CD4-positive, alpha-beta T cell treated with Interleukin-4 for 4 hours (primary cell): ENCODE results near the gene DENND4B.
A peak's percentile ranks its signal among the peaks of the same experiment; 100 is the strongest.

Experiments used
- DNase-seq: peaks from one replicate; pipeline ENCODE4 v3.0.0-alpha.2; 2020

The DENND4B gene

DNA sequence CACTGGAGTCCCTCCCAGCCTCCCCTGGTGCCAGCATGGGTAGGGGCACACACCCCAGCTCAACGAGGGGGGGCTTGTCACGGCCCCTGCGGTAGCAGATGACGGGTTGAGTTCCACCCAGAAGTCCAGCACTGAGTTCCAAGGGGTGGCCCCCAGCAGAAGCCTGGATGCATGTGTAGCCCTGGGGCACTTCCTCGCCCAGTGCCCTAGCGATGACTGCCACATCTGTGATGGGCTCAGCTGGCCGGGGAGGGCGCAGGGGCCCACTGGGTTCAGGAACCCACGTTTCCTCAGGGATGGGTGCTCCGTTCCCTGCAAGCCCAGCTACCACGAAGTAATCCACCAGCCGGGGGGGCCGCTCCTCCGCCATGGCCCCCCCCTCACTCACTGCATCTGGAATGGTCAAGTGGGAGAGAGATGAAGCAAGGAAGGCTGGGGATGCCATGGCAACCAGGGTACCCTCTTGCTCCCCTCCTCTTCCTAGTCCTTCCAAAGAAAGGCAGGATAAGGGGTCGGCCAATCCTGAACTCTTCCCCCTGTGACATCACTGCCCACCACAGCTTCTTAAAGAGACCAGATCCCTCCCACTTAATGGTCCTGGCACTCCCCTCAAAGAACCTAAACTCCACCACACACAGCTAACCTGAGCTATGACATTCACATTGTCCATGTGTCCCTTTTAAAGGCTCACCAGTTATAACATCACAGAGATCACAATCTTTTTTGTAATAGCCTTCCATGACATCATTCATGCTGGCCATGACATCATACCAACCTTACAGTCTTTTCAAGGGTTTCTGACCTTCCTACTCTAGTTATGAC is 2.3 kb downstream of the DENND4B start:
- DNase-seq = peak; percentile 27

DNA sequence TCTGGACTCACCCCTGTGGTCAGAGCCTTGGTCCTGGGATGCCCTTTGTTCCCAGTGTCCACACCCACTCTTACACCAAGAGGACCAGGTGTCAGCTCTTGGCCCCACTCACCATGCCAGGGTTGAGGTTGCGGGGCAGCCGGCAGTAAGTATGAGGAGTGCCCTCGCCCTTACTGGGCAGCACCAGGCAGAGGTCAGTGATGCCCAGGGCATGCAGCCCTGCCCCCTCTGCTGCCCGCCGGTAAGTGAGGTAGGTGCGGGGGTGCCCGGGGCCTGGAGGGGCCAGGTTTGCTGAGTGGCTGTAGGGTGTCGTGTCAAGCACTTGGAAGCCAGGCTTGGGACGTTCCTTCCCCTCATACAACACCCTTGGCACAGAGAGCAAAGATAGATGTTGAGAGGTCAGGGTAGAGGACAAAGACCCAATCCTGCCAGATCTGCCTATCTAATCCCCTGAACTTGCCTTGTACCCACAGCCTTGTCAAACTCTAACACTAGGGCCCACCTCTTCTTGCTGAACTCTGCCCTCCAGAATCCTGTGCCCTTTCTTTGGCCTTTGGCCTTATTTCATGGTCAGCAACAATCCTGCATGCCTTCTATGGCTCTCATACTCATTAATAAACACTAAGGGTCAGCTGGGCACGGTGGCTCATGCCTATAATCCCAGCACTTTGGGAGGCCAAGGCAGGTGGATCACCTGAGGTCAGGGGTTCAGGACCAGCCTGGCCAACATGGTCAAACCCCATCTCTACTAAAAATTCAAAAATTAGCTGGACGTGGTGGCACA is 3.6 kb downstream of the DENND4B start:
- DNase-seq = no peak

DNA sequence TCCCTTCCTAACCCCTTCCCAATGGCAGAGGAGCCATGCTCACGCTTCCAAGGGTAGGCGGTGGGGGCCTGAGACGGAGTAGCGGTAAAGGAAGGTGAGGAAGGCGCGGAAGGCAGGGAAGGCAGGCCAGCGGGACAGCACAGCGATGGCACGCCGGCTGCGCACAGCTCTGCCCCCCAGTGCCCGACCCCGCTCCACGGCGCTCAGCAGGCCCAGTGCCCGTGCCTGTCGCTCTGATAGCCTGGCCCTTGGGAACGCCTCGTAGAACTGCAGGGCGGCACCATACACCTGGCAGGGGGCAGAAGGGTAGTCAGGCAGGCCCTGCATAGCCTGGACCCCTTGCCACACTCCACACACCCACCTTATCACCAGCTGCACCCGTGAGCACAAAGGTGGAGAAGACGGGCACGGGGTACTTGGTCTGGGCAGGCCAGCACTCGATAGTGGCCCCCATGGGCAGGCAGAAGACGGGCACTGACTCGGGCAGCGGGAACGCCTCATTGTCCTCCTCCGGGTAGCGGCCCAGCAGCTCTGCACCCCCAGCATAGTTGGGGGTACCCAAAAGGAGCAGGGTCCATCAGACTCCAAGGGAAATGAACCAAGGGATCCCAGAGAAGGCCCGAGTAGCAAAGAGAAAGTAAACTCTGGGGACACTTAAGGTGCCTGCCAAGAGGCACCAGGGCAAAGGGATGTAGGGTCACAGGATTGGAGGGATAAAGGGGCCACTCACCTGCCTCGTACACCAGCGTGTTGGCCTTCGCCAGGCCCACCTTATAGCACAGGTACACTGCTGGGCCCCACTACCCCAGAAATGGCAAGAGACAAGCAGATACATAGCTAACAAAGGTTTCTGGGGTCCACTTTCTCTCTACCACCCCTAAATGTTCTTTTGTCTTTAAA is 4.4 kb downstream of the DENND4B start:
- no peak for DNase-seq

DNA sequence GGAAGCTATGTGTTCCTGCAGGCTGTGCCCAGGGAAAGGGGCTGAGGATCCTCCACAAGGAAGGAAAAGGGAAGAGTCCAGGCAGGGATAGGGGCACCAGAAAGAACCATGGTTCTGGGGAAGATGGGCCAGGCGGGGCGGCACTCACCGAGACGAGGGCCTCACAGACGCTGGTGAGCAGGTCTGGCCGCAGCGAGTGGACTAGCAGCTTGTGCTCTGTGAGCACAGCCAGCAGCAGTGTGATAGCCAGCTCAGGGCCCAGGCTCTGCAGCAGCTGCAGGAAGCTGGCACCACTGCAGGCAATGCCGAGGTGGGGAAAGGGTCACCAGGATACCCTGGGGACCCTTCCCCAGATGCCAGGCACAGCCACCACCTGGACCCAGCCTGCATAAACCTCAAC is 5.8 kb downstream of the DENND4B start:
- DNase-seq = no peak

DNA sequence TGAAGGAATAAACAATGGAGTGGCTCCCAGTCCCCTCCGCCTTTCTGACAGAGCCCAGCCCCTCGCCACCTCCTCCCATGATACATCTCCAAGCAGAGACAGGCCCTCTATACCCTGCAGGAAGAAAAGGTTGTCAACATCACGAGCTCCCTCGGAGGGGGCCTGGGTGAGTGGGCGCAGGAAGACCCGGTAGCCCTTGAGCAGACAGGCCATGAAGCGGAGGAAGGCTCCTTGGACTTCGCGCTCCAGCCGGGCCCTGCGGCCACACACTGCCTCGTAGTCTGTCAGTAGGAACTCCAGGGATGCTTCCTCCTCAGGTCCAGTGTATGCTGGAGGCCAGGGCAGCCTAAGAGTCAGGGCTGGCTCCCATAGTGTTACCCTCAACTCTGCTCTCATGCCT is 7.0 kb downstream of the DENND4B start:
- DNase-seq = no peak

DNA sequence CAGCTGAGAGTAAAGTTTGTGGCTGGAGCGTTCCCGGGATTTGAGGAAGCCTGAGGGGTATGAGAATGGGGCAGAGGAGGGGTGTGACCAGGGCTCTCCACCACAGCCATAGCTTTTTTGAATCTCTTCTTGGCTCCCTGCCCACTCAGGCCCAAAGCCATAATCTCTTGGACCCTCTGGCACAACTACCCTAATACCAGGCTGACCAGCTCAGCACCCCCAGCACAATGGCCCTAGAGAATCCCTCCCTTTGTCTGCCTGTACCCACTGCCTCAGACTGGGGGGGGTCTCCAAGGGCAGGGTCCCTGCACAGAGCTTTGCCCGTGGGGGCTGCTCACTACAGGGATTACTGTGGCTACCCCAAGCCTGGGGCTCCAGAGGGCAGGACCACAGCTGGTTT is 7.5 kb downstream of the DENND4B start:
- no peak for DNase-seq

DNA sequence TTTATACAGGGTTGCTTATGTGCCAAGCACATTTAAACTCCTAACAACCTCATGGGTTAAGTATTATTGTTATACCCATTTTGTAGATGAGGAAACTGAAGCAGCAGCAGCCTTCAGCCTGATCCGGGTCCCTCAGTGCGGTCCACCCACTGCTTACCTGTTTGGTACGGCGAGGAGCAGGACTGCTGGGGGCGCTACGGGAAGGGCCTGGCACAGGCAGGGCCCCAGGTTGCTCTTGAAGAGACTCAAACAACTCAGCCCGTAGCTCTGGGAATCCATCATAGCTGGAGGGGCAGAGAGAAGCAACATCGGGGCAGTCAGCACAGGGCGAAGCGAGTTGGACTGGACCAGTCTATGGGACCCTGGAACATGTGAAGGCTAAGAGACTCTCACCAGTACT is 9.2 kb downstream of the DENND4B start:
- DNase-seq = no peak

DNA sequence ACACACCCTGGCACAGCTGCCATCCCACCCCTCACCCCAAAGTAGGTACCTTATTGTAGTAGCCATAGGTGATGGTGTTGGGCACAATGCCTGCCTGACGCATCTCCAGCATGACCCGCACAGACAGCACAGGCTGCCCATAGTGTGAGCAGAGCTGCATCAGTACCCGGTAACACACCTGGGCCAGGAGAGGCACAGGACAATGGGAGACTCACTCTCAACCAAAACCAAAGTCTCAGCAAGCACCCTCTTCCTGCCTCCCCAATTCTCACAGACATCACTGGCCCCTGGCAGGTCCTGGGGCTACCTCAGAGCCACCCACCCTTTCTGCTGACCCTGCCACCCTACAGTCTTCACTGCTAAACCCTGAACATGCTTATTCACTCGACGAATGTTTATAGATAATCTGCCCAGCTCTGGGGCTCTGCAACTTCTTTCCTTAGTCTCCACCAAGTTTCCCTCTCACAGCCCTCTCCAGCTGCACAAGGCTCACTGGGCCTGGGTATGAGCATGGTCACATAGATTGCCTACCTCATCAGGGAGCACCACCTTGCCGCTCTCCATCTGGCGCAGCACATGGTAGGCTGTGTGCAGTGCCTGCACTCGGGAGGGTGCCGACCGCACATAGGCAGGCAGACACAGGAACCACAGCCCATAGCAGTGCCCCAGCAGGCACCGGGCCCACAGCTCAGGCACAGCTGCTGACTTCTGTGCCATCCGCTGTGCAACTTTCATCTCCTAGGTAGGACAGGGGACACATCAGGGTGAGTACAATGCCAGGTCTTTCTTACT is 10.3 kb downstream of the DENND4B start:
- DNase-seq = no peak

DNA sequence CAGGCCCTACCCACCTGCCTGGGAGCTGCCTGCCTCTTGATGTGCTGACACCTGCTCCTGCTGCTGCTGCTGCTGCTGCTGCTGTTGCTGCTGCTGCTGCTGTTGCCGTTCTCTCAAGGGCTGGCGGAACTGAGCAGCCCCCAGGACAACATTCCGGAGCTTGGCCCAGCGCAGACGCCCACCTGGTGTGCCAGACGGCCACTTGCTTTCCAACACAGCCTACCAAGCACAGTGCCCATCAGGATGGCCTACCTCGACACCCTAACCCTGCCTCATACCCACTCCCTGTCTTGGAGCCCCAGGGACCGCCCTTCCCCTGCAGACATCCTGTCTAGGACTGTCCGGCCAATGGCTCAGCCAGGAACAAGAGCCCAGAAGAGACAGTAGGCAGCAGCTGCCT is 11.8 kb downstream of the DENND4B start:
- DNase-seq = no peak

DNA sequence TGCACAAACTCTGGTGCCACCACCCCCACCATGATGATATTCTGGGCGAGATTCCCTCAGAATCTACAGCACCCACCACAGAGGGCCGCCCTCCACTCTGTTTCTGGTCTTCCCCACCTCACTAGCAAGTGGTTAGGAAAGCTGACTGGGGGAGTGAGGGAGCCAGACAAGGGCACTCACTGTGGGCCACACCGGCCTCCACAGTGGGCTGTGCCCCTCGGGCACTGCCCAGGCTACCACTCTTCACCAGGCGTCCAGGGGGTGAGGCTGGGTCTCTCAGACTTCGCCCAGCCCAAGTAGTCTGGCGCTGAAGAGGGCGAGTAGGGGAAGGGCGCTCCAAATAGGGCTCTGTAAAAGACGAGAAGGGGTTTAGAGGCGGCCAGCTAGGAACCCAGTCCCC is 12.6 kb downstream of the DENND4B start:
- no peak for DNase-seq

DNA sequence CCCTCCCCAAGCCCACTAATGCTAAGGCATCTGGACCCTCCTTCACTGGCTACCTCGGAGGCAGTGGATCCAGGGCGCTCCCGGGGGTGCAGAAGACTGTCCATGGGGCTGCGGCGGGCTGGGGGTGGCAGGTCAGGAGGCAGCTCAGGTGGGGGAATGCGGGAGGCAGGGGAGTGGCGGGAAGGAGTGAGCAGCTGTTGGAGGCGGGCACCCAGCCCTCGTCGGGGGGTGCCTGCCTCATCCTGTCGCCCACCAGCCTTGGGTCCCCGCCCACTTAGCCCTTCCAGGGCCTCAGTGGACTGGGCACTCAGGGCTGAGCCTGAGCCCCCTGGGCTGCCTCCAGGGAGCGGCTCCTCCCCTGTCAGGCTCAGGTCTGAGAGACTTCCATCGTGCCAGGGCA is 13.1 kb downstream of the DENND4B start:
- no peak for DNase-seq

DNA sequence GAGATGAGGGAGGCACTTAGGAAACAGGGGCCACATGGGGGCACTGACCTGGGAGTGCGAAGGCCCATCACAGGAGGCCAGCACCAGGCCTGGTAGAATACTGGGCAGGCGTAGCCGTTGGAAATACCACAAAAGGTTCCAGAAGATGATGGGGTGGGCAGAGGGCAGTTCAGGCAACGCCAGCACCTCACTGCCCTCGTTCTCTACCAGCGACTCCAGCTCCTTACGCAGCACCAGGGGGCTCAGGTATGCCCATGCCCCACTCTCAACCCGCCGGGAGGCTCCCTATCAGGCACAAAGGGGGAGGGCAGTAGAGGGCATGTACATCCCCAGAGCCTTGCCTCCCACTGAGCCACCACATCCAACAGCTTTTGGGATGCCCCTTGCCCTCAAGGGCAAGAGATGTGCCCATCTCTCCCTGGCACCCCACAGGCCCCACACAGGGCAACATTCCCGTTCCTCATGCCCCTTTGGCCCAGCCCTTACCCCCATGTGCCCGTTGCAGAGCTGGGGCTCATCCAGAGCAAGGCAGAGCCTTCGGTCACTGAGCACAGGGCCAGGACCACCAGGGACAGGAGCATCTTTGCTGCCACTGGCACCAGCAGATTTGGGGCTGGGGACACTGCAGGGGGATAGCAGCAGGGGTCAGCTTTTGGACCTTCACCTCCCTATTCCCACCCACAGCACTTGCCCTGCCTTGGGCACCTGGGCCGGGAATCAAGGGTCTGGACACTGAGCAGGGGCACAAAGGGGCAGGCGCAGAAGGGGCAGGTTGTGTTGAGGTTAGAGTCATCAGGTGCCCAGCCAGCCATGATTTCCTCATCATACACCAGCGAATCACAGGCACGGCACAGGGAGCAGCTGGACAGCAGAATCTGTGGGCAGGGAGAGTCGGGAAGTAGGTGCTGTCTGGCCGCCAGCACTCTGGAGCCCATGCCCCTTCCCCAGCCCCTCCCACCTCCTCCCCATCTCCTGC is 14.1 kb downstream of the DENND4B start:
- no peak for DNase-seq

DNA sequence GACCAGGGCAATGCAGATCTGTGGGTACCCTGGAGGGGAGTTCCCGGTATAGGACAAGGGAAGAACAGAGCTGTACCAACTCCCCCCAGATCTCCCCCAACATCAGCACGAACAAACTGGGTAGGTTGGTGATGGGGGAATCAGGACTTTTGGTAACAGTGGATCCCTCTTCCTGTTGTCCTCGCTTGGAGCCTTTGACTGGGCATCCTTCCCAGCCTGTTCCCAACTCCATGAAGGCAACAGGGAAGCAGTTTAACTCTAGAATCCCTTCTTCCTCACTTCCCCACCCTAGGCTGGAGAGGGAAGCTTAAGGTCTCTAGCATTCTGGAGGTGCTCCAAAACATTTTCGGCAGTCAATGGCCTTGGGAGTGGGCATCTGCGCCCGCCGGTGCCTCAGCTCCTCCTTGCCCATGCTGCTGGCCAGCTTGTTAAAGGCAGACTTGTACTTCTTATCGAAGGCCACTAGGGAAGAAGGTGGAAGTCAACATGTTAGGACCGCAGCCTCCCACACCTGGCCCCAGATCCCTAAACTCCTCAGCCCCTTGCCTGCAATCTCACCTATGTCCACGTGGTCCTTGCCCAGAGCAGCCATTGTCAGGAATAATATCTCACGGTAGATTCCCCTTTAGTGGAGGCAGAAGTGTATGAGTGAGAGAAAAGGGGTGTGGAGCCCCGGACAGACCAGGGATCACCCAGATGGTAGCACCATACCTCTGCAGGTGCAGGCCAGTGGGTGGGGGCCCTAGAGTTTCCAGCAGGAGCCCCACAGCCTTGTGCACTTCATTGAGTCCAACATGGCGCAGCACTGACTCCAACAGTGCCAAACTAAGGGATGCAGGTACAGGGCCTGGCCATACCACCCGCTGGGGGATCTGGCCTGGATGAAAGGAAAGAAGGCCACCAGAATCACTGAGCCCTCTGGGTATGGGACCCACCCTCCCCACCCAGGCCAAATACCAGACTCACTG is 16.3 kb downstream of the DENND4B start:
- DNase-seq = no peak

DNA sequence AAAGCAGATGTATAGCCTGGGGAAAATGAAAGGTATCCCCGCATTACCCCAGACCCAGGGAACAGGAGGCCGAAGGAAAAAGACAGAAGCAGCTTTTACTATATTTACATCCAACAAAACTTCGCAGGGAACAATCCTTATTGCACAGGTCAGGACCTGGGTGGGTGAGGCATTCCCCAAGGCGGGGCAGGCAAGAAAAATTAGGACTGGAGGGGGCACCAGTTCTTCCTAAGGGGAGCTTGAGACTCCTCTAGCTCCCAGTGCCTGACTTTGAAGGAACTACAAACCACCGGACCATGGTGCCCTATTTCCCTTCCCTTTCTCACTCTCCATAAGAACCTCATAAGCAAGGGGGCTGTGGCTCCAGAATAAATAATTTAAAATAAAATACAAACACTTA is 17.1 kb downstream of the DENND4B start:
- DNase-seq = no peak

DNA sequence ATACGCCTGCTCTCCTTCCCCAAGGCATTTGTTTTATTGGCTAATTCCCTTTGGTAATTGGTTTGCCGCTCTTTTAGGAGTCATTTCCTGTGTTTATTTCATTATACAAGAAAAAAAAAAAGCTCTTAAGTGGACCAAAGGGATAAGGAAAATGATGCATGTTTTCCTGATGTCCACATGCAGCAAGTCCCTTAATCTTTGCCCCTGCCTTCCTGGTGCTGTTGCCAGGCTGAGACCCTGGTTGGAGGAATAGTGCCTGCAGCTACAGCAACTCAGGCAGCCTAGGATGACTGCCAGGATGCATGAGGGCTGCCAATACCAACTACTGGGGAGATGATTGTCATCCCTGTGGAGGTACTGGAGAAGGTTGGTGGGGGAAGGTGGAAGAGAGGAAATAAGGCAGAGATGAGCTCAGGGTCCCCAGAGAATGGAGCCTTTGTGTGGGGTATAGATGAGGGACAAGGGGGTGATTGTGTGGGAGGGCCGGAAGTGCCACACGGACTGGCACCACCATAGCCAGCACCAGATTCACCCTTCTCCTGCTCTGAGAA is 17.7 kb downstream of the DENND4B start:
- DNase-seq = no peak

DNA sequence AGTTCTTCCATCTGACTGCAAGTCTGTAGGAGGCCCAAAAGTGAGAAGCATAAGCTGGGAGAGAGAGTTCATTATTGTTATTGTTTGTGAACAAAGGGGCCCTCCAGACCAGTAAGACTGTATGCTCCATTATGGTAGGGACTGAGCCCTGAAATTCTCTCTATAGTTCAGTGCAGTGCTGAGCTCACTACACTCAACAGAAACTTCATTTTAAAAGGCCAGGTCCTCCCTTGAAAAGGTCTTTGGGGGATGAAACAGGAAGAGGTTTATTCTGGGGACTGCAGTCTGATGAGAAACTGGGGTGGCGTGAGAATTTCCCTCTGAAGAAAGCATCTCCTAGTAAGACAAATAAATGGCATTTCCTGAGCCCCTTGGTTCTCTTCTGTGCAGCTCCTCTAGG is 18.3 kb downstream of the DENND4B start:
- DNase-seq = no peak

DNA sequence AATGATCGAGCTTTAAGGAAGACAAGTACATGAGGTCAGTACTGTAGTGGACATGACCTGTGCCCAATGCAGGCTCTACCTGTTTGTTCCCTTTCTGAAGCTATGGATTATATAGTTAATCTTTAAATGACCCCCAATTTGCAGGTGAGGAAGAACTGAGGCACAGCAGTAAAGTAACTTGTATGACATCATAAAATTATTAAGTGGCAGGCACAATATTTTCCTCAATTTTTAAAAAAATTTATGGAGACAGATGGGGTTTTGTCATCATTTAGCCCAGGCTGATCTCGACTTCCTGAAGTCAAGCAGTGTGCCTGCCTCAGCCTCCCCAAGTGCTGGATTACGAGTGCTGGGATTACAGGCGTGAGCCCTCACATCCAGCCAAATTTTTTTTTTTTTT is 20.1 kb downstream of the DENND4B start:
- DNase-seq = no peak

DNA sequence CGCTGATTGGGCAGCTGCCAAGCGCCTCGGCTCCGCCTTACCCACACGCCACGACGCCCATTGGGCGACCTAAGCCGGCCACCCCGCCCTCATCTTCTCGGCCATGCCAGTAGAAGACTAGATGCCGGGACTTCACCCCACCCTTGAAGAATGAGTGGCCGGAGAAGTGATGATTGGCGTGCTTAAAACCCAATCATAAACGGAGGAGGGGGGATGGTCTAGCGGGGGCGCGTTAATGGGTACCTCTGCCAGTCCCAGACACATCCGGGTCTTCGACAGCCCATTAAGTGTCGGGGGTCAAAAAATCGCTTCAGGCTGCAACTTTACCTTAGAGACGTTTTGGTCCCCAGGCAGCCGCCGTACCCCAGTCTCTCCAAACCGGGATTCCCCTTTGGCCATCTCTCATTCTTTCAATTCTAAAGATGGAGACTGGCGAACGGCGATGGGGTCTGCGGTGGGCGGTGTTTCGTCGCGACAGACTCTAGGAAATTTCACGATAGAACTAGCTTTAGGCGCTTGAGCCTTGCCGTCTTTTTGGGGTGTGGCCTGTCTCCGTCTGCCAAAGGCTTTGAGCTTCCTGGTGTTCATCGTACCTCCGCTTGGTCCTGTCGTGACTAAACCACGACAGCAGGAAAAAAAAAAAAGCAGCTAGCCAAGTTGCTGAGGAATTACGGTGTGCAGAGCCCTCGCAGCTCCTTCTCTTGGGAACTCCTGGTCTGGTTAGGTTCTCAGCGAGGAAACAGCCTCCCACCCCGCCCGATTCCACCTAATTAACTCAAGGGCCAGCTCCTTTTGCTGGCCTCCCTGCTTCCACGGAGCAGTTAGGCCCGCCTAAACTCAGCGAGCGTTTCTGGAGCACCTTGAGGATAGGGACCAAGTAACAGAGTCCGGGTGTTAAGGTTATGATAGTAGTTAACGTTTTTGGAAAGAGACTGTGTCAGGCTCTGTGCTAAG is 23.3 kb downstream of the DENND4B start, which contains the start of gene GATAD2B:
TSS of gene GATAD2B (minus strand) at position 1 of the 954 bp plus-strand sequence. CDS start 94,625 bp downstream, outside the sequence.
- DNase-seq = peak; percentile 100
